Endodermal cell (in vitro differentiated cells): ENCODE data around the gene RIMS4. TPM values are rescaled to one million over a fixed set of nuclear protein-coding genes. Genes with fewer than 3 reads are reported as not detected.

Experiments
- DNase-seq: peaks from one replicate; pipeline ENCODE4 v3.0.0-alpha.2; 2017
- H3K27ac ChIP-seq: 2 replicates; pipeline ENCODE4 v1.5.1; 2013; ENCODE audit warnings: mild to moderate bottlenecking, low read depth, low read length, moderate library complexity
- H3K27me3 ChIP-seq: 2 replicates; pipeline ENCODE4 v1.6.1; 2013; ENCODE audit warnings: mild to moderate bottlenecking, low read length, moderate library complexity; ENCODE audit not compliant: insufficient read depth, control insufficient read depth, poor library complexity, severe bottlenecking
- H3K36me3 ChIP-seq: 2 replicates; pipeline ENCODE4 v1.7.0; 2013; ENCODE audit warnings: mild to moderate bottlenecking, low read length, moderate library complexity; ENCODE audit not compliant: control insufficient read depth, insufficient read depth
- H3K4me1 ChIP-seq: one replicate; pipeline ENCODE4 v1.7.0; 2013; ENCODE audit warnings: low read length; ENCODE audit not compliant: control insufficient read depth, insufficient read depth
- H3K4me3 ChIP-seq: 2 replicates; pipeline ENCODE4 v1.5.1; 2013; ENCODE audit warnings: mild to moderate bottlenecking, low read length, moderate library complexity
- H3K9ac ChIP-seq: 2 replicates; pipeline ENCODE4 v1.6.1; 2013; ENCODE audit warnings: mild to moderate bottlenecking, low read length, moderate library complexity; ENCODE audit not compliant: poor library complexity, severe bottlenecking; ENCODE audit errors: extremely low read depth
- H3K9me3 ChIP-seq: 2 replicates; pipeline ENCODE4 v1.6.1; 2013; ENCODE audit warnings: mild to moderate bottlenecking, low read length, moderate library complexity; ENCODE audit not compliant: control insufficient read depth
- H3K27ac Mint-ChIP-seq: 2 replicates; pipeline ENCODE4 v1.8.0; 2020; ENCODE audit warnings: mixed read lengths
- H3K27me3 Mint-ChIP-seq: 2 replicates; pipeline ENCODE4 v1.8.0; 2021; ENCODE audit warnings: mild to moderate bottlenecking, mixed read lengths; ENCODE audit not compliant: insufficient read depth
- H3K36me3 Mint-ChIP-seq: 2 replicates; pipeline ENCODE4 v1.8.0; 2020; ENCODE audit warnings: low read depth, mixed read lengths
- H3K4me1 Mint-ChIP-seq: 2 replicates; pipeline ENCODE4 v1.8.0; 2020; ENCODE audit warnings: mixed read lengths
- H3K4me3 Mint-ChIP-seq: 2 replicates; pipeline ENCODE4 v1.8.0; 2020; ENCODE audit warnings: mild to moderate bottlenecking, moderate library complexity, mixed read lengths
- H3K9me3 Mint-ChIP-seq: 2 replicates; pipeline ENCODE4 v1.8.0; 2020; ENCODE audit warnings: mild to moderate bottlenecking, mixed read lengths
- WGBS, 2 experiments: methylation state at CpG; one replicate each; pipeline versions ENCODE4 v1.1.5 to v1.1.7; 2013; ENCODE audit warnings: missing lambda C conversion rate in 2 of 2, mixed read lengths in 1 of 2; ENCODE audit not compliant: insufficient coverage in 1 of 2, insufficient read length in 1 of 2; 5-methylcytosine and 5-hydroxymethylcytosine counted together
- total RNA-seq, 2 donors: library from RNA; stranded (reverse); fragmentation: NEBNext Ultra II Directional in 1 of 2; extraction: Animal tissue kit (Norgen Biotek cat#: 25700) in 1 of 2; gene quantifications; 2 replicates in 1 of 2; 3 replicates in 1 of 2; pipeline ENCODE4 v1.2.1, GENCODE V29; 2021
- TF ChIP-seq, protein P1 (sequence below): fragments of 200-600 bp; sonication (generic); conservative IDR thresholded peaks from 2 replicates; pipeline ENCODE4 v1.5.0; 2021; ENCODE audit warnings: antibody characterized with exemption, mild to moderate bottlenecking

RIMS4 gene
- total RNA-seq, 2 donors from 2014 or later, result 4.3 to 13.0 TPM

GRCh38 chr20:44839481-44839880 lies 29.1 kb upstream of the RIMS4 start:
- Histone ChIP-seq H3K9ac (no peak overlapping the region), H3K27me3 (no peaks in the 10 kb centered on the region), H3K4me3 (no peak overlapping the region), H3K27ac (no peak overlapping the region), H3K4me1 (no peaks in the 10 kb centered on the region), H3K36me3 (no peaks in the 10 kb centered on the region), H3K9me3 (no peaks in the 10 kb centered on the region)
- Mint-ChIP-seq H3K36me3 (no peaks in the 10 kb centered on the region), H3K27me3 (peaks cover 2% of the 10 kb centered on the region), H3K4me3 (no peak overlapping the region), H3K4me1 (no peaks in the 10 kb centered on the region), H3K9me3 (peaks cover 3% of the 10 kb centered on the region), H3K27ac (no peak overlapping the region)
- WGBS, 2 experiments, result 93 to 100% methylated on average over 3 to 5 of the region's 5 CpGs
- TF ChIP-seq, protein P1, sequence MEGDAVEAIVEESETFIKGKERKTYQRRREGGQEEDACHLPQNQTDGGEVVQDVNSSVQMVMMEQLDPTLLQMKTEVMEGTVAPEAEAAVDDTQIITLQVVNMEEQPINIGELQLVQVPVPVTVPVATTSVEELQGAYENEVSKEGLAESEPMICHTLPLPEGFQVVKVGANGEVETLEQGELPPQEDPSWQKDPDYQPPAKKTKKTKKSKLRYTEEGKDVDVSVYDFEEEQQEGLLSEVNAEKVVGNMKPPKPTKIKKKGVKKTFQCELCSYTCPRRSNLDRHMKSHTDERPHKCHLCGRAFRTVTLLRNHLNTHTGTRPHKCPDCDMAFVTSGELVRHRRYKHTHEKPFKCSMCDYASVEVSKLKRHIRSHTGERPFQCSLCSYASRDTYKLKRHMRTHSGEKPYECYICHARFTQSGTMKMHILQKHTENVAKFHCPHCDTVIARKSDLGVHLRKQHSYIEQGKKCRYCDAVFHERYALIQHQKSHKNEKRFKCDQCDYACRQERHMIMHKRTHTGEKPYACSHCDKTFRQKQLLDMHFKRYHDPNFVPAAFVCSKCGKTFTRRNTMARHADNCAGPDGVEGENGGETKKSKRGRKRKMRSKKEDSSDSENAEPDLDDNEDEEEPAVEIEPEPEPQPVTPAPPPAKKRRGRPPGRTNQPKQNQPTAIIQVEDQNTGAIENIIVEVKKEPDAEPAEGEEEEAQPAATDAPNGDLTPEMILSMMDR, result no peak
- no peak for DNase-seq

- H3K36me3 Mint-ChIP-seq, result no peaks in the 10 kb centered on the region
- no peak overlapping the region for H3K9ac ChIP-seq
- H3K27me3 ChIP-seq, result no peaks in the 10 kb centered on the region
- no peaks in the 10 kb centered on the region for H3K4me1 ChIP-seq
- no peak overlapping the region for H3K27ac ChIP-seq
- no peaks in the 10 kb centered on the region for H3K4me1 Mint-ChIP-seq
- H3K27me3 Mint-ChIP-seq, result peaks cover 2% of the 10 kb centered on the region
- H3K36me3 ChIP-seq, result no peaks in the 10 kb centered on the region
- DNase-seq, result no peak
- H3K9me3 Mint-ChIP-seq, result peaks cover 3% of the 10 kb centered on the region
- no peak overlapping the region for H3K4me3 ChIP-seq
- H3K4me3 Mint-ChIP-seq, result no peak overlapping the region
- H3K9me3 ChIP-seq, result no peaks in the 10 kb centered on the region
- TF ChIP-seq, protein P1, result no peak
- no peak overlapping the region for H3K27ac Mint-ChIP-seq
- 93% methylated on average over 1 of the region's 1 CpG; no CpG with 5 or more reads in 1 of the 2 experiments for WGBS, 2 experiments
Observed at GRCh38 chr20:44838521-44838920, 28.2 kb upstream of the RIMS4 start.

DNA sequence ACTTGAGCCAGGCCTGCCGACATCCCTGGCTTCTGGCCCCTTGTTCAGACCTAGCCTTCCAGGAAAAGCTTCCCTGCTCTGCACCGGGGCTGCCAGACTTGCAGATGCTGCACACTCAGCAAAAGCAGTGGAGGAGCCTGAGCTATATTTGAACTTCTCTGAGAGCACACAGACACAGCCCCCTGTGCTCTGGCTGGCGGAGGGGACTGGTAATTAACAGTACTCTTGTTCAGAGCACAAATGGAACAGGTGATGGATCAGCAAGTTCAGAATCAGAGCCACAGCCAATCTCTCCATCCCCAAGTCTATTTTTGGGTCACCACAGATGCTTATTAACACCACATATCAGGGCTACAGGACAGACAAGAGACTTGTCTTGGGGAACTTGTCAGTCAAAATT lies 27.6 kb upstream of the RIMS4 start:
- H3K4me1 Mint-ChIP-seq, result no peaks in the 10 kb centered on the region
- Histone ChIP-seq H3K36me3 (no peaks in the 10 kb centered on the region), H3K4me3 (no peak overlapping the region), H3K27me3 (no peaks in the 10 kb centered on the region), H3K27ac (no peak overlapping the region), H3K9me3 (no peaks in the 10 kb centered on the region), H3K4me1 (no peaks in the 10 kb centered on the region), H3K9ac (no peak overlapping the region)
- TF ChIP-seq, protein P1, result no peak
- H3K36me3 Mint-ChIP-seq, result no peaks in the 10 kb centered on the region
- no peaks in the 10 kb centered on the region for H3K27me3 Mint-ChIP-seq
- peaks cover 3% of the 10 kb centered on the region for H3K9me3 Mint-ChIP-seq
- H3K4me3 Mint-ChIP-seq, result no peak overlapping the region
- no peak overlapping the region for H3K27ac Mint-ChIP-seq
- no peak for DNase-seq
- WGBS, 2 experiments, result 87 to 88% methylated on average over 3 of the region's 3 CpGs
